Stimulated activated CD8-positive, alpha-beta memory T cell treated with anti-CD3 and anti-CD28 coated beads, Interleukin-4, amount 100 ng/mL, for 48 hours (primary cell): ENCODE measurements around the gene B3GNT8.
"Not testable (repeated sequence)": the region's sequence is repeated elsewhere in the genome, so short reads cannot be mapped to it uniquely, and the experiment has no call there.

Experiments used
- DNase-seq: peaks from one replicate; pipeline ENCODE4 v3.0.0-alpha.2; 2020

The B3GNT8 gene

DNA sequence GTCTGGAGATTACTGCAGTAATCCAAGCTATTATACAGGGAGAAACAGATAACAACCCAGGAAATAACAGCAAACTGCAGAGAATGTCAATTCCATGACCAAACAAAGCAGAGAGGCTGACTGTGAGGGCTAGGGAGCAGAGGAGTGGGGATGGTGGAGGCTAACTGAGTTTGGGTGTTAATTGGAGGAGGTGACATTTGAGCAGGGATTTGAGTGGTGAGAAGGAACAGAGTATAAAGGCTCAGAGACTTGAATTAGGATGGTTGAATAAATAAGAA lies 9.4 kb upstream of the B3GNT8 start:
- no peak for DNase-seq

DNA sequence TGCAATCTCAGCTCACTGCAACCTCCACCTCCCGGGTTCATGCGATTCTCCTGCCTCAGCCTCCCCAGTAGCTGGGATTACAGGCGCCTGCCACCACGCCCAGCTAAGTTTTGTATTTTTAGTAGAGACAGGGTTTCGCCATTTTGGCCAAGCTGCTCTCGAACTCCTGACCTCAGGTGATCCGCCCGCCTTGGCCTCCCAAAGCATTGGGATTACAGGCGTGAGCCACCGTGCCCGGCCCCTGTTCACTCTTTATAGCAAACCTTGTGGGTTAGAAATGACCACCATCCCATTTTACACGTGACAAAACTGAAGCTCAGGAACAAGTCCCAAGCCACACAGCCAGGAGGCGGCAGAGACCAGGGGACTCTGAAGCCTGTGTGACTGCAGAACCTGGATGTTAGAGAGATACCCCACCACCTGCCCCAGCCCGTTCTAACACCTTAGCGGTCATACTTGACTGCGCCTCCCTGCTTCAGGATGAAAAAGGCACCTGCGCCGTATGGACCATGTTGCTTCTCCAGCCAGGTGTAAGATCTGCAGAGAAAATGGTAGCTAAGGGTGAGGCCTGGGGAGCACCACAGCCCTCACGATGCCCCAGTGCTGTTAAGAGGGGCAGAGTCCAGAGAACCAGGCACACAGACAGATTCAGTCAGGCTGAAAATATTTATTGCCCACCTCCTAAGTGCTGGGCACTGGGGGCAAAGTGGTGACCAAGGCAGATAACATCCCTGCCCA lies 8.9 kb upstream of the B3GNT8 start:
- no peak for DNase-seq

DNA sequence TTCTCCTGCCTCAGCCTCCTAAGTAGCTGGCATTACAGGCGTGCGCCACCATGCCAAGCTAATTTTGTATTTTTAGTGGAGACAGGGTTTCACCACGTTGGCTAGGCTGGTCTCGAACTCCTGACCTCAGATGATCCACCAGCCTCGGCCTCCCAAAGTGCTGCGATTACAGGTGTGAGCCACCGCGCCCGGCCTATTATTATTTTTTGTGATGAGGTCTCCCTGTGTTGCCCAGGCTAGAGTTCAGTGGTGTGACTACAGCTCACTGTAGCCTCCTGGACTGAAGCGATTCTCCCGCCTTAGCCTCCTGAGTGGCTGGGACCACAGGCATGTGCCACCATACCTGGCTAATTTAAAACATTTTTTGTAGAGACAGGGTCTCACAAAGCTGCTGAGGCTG lies 8.2 kb upstream of the B3GNT8 start:
- not testable (repeated sequence) for DNase-seq

DNA sequence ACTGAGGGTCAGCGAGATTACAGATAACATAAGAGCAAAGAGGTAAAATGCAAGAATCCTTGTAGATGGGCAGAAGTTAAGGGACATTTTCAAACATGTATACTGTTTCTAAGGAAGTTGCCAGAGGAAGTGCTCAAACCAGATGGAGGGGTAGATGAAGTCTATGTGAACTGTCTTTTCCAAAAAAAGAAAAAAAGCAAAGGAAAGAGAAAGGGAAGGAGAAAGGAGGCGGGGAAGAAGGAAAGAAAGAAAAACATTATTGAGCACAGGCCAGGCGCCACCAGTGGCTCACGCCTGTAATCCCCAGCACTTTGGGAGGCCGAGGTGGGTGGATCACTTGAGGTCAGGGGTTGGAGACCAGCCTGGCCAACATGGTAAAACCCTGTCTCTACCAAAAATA lies 7.3 kb upstream of the B3GNT8 start:
- no peak for DNase-seq

DNA sequence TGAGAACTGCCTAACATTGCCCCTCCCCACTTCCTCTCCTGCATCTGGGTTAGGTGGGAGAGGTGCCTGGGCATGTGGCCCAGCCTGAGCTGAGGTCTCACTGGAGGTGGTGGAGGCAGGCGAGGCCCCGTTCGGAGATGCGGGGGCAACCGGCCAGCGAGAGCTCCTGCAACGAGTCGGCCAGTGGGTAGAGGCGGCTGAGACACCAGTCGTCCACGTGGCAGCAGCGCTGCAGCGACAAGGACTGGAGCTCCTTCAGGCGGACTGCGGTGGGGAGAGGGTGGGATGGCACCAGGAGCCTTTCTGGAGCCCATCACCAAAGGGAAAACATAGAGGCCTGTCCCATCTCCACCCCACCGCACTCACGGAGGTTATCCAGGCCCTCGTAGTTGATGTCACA lies 6.0 kb upstream of the B3GNT8 start:
- no peak for DNase-seq

DNA sequence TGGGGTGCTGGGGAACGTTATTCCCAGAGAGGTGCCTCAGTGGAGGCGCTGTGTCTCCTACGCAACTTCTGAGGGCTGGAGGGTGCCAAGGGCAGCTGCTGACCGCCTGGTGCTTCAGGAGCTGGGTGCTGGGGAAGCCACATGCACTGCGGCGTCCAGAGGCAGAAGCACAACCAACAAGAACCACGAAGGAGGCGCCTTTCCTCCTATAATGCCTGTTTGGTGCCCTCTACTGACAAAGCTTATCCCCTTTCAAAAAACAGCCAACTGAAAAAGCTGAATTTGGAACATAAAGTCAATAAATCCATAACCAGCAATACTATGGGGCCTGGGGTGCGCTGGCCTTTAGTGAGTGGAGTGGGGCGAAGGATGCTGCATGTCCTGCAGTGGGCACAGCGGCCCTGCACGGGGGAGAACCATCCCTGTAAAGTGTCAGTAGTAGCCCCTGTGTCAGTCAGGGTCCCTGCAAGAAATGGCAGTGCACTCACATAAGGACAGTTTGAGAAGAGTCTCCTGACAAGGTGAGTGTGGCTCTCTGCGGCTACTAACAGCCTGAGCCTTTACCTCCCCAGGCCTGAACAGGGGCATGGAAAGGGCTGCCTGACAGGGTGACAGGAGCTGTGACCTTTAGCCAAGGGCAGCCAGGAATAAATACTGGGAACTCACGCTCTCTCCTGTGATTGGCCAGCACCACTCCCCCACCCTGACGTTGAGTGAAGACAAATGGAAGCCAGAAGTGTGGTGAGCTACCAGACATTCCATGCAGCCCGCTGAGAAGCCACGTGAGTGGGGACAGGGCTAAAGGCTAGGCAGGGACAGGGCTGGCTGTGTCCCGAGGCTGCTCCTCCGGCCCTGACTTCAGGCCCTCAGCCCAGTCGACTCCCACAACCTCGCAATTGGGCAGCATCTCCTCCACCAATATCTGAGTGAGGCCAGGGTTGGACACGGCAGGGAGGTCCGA lies 4.5 kb upstream of the B3GNT8 start:
- no peak for DNase-seq

DNA sequence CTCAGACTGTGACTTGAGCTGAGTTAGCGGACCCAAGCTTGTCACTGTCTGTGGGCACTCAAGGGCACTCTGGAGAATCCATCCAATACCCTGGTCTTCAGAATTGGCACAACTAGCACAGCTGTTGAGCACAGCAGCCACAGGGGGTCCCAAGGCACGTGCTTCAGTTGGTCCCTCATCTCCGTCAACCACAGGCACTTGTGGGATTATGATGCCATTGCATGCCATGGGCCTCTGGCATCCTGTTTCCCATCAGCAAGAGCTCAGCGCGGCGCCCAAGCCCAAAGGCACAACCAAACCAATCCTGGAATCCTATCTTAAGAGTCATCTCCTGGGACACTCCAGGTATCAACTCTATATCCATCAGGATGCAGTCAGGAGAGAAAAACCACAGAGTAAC lies 3.7 kb upstream of the B3GNT8 start:
- DNase-seq, result no peak

DNA sequence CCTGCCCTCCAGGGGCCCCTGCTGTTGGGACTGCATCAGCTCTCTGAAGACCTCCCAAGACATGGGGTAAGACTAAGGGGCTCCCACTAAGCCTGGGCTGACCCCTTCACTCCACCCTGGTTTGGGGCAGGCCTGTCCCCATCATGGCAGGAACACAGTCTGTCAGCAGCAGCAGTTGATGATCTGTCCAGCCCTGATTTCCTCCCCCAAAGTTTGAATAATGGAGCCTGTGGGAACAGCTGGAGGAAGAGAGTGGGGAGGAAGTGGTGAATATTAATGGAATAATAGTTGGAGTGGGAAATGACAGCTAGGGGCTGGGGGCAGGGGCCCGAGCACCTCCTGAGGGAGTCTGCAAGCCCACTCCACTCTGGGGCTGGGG lies 1.3 kb upstream of the B3GNT8 start:
- no peak for DNase-seq

DNA sequence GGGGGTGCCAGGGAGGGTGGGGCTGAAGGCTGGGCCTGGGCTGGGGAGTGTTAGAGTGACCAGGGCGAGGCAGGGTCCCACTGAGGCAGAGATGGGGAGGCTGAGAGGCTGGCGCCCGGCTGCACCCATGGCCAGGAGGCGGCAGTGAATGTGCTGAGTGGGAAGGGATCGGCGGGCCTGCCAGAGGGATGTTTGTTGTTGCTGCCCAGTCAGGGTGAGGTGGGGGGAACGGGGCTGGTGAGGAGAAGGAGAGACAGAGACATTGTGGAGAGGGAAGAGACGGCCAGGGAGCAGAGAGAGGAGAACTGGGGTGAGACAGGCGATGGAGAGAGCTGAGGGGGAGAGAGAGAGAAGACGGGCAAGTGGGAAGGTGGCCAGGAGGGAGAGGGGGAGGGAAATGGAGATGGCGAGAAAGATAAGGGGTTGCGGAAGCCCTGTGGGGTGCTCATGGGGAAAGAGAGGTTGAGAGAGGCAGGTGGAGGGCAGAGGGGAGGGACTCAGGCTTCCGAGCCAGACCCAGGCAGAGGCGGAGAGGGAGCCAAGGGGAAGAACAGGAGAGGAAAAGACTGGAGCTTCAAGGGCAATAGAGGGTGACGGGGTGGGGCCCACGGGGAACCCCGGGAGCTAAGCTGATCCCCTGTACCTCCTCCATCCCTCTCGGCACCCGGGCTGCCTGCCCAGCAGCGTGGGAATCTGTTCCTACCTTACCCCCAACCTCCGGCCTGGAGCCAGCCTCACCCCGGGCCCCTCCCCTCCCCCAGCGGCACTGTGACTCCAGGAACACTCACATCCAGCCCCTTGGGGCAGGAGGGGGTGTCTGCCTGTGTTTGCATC lies 690 bp upstream of the B3GNT8 start:
- peak; percentile 58 for DNase-seq

DNA sequence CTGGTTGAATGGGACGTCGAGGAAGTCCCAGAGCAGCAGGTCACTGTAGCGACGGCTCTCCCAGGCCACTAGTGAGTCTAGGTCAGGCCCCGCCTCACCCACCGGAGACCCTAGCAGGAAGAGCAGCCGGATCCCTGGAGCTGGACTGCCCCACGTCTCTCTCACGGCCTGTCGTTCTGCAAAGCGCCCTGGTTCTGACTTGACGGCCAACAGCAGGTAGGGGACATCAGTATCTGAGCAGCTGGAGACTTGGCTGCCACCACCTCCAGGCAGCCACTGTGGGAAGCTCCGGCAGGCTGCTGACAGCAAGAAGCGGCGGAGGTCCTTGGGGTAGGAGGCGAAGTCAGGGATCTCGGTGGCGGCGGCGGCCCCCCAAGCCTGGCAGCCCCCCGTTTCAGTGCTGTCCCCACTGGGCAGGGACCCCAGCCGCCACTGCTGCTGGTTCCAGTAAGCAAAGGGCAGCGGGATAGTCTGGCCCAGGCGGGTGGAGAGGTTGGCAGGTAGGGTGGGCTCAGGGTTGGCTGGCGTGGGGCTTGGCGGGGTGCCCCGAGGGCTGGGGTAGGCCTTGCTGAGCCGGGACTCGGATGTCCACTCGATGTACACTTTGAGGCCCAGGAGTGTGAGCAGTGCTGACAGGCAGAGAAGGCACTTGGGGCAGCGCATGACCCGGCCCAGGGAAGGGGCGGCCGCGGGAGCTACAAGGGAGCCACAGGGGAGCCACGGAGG lies 895 bp downstream of the B3GNT8 start:
- no peak for DNase-seq

DNA sequence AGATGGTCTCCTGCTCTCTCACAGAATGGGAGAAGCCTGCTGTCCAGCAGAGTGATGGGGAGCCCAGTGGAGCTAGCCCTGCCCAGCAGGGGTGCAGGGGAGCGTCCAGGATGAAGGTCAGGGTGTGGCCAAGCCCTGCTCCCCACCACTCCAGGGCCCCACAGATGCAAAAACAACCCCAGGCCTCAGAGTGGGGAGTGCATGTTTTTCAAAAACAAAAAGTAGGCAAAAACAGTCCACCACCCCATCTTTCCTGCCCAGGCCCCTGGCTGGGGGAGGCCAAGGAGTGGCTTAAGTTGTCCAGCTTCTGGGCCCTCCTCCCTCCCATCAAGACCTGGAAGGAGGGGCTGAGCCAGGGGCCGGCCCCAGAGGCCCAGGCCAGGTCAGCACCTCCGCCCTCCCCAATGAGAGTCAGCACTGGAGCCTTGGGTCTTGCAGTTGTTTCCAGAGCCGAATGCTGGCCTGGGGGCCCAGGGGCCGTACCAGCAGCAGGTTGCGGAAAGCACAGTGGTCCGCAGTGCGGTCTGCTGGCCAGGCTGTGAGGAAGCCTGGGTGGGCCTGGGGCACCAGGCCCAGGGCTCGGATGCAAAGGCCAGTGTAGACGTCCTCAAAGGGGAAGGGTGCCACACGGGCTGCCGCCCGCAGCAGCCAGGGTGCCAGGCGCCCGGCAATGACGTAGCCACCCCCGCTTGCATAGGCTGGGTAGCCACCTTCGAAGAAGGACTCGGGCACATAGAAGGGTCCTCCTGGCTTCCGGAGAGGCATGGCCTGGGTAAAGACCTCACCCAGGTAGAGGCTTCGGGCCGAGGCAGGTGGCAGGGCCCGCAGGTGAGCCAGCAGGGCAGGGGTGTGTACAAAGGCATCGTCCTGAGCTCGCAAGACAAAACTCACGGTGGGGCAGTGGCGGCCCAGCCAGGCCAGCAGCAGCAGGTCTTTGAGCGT lies 1.7 kb downstream of the B3GNT8 start:
- DNase-seq, result no peak

DNA sequence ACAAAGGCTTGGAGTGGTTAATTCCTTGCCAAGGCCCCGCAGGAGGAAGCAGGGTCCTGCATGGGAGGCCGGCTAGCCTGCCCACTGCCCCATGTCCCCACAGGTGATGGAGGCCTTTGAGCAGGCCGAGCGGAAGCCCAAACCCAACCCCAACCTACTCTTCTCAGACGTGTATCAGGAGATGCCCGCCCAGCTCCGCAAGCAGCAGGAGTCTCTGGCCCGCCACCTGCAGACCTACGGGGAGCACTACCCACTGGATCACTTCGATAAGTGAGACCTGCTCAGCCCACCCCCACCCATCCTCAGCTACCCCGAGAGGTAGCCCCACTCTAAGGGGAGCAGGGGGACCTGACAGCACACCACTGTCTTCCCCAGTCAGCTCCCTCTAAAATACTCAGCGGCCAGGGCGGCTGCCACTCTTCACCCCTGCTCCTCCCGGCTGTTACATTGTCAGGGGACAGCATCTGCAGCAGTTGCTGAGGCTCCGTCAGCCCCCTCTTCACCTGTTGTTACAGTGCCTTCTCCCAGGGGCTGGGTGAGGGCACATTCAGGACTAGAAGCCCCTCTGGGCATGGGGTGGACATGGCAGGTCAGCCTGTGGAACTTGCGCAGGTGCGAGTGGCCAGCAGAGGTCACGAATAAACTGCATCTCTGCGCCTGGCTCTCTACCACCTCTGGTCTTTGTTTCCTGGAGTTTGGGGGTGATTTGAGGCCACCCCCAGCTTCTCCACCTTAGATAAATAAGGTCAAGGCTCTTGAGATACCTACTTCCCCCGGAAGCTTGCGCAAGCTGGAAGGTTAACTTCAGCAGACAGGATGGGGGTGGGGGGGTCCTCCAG lies 2.6 kb downstream of the B3GNT8 start:
- DNase-seq, result no peak

DNA sequence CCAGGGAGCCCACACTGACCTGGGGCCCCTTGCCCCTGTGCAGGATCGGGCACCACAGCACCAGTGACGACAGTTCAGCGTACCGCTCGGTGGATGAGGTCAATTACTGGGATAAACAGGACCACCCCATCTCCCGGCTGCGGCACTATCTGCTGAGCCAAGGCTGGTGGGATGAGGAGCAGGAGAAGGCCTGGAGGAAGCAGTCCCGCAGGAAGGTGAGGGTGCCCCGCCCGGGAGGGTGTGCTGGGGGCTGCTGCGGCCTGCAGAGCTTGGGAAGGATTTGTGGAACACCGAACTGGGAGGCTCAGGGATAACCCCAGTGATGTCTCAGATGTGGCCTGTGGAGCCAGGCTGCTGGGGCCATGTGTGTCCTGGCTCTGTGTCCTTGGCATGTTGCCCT lies 4.2 kb downstream of the B3GNT8 start:
- DNase-seq, result no peak

DNA sequence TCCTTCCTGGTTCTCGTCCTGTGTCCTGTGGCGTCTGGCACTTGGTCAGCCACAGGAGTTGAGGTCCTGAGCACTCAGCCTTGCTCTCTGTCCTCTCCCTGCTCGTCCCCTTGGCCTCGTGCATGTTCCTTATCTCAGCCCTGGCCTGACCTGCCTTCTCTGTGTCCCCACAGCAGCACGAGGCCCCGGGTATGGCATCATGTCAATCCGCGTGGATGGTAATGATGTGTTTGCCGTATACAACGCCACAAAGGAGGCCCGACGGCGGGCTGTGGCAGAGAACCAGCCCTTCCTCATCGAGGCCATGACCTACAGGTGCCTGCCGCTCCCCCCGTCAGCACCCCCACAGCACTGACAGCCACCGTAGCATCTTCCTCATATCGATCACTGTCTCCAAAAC lies 4.7 kb downstream of the B3GNT8 start:
- DNase-seq, result no peak

DNA sequence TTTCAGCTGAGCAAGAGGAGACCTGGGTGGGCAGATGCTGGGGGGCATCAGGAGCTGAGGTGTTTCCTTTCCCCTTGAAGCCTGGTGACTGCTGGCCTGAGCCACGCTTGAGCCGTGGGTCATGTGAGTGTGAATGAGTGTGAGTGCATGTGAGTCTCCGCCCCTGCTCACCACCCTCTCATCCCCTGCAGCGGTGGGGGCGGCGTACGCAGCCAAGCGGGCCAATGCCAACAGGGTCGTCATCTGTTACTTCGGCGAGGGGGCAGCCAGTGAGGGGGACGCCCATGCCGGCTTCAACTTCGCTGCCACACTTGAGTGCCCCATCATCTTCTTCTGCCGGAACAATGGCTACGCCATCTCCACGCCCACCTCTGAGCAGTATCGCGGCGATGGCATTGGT lies 5.2 kb downstream of the B3GNT8 start:
- no peak for DNase-seq

DNA sequence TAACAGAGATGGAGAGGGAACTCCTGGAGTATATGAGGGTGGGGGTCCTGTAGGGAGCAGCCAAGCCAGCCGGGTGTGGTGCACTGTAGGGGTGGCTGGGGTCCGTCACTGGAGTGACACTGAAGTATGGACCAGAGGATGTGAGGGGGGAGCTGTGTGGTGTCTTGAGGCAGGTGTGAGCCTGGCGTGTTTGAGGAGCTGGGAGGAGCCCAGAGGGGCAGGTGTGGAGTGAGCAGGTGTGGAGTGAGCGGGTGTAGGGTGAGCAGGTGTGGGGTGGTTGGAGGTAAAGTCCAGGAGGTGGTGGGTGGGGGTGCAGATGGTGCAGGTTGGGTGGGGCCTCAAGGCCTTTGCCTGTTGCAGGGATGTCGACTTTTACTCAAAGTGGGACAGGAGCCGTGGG lies 5.9 kb downstream of the B3GNT8 start:
- no peak for DNase-seq

DNA sequence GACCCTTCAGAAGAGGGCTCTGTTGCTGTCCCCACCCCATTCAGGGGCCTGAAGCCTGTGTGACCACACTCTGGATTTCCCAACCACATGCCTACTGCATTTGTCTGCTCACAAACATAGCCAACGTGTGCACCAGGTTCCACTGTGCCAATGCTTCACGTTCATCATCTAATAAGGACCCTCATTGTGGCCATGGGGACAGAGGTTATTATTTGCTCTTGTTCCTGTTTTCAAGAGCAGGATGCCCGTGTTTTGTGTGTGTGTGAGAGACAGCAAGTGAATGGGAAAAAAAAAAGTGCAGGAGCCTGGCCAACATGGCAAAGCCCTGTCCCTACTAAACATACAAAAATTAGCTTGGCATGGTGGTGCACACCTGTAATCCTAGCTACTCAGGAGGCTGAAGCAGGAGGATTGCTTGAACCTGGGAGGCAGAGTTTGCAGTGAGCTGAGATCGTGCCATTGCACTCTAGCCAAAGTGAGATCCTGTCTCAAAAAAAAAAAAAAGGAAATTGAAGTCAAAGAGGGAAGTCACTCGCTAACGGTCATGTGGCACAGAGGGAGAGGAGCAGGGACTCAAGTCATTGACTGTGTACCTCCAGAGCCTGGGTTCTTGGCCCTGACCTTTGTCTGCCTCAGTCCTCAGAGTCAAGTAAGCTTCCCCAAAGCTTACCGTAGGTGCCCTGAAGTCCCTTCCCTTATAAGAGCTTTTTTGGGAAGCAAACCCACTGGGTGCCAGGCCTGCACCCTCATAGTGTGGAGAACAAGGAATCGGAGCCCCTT lies 6.9 kb downstream of the B3GNT8 start:
- DNase-seq, result no peak

DNA sequence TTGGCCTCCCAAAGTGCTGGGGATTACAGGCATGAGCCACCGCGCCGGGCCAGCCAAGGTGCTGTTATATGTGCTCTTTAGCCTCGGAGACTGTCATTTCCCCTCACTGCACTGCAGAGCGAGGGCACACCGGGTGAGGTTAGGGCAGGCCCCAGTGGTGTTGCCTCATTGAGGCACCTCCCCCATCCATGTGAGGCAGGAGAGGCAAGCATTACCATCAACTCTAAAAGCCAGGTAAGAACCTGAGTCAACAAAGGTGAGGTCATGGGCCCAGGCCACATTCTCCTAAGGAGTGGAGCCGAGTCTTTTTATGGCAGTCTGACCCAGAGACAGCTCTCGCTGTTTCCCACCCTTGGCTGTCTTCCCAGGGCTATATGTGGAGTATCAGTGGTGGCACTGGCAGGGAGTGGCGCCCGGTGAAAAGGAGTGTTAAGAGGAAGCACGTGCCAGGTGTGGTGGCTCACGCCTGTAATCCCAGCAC lies 10.9 kb downstream of the B3GNT8 start:
- no peak for DNase-seq

DNA sequence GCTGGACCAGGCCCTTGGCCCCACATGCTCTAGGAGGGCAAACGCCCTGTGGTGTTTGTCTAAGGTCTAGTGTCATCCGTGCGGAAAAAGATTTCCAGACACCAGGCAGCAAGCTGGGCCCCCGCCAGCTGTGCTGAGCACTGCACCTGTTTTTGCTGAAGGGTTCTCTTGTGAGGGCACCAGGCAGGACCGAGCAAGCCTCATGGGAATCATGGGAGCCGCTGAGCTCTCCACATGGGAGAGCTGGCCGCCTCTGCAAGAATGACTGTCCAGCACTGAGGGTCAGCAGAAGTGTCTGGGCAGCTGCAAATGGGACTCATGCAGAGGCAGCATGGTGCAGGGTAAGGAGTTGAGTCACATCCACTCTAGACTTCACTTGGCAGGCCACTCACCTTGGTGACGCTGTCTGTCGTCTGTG lies 12.0 kb downstream of the B3GNT8 start:
- DNase-seq, result no peak

DNA sequence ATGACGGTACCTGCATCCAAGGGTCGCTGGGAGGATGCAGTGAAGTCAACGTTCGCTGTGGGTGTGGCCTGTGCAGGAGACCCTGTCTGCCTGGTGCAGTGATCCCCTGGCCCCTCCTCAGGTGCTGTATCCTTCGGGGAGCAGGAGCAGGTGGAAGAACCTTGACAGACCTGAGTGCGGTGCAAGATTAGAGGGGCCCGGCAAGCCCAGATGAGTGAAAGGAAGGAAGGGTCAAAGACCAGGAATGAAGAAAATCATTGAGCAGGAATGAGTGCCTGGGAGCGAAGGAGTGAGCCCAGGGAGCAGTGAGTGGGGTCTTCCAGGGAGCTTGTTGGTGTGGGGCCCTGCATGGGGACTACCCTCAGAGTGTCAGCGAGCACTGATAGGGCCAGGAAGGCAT lies 12.7 kb downstream of the B3GNT8 start:
- DNase-seq, result no peak
